GM23338 (cell line): ENCODE results near the gene MIEN1.

Source experiments
- EZH2 ChIP-seq: fragments of 200-600 bp; sonication (generic); IDR thresholded peaks from one replicate; pipeline ENCODE4 v1.8.0; 2017; ENCODE audit warnings: antibody characterized with exemption, mild to moderate bottlenecking, low read depth; ENCODE audit not compliant: unreplicated experiment
- EZH2phosphoT487 ChIP-seq: fragments of 200-600 bp; sonication (generic); IDR thresholded peaks from one replicate; pipeline ENCODE4 v1.8.1; 2018; ENCODE audit warnings: antibody characterized with exemption; ENCODE audit not compliant: unreplicated experiment
- POLR2AphosphoS5 ChIP-seq: IDR thresholded peaks from 2 replicates; pipeline ENCODE4 v1.6.1; 2016; ENCODE audit warnings: antibody characterized with exemption, low read depth
- STAT1 ChIP-seq: IDR thresholded peaks from one replicate; pipeline ENCODE4 v1.6.1; 2016; ENCODE audit warnings: antibody characterized with exemption; ENCODE audit not compliant: unreplicated experiment
- ZNF331 ChIP-seq: fragments of 250-450 bp; sonication (Bioruptor Pico); IDR thresholded peaks from 2 replicates; pipeline ENCODE4 v1.5.0; 2020; ENCODE audit warnings: low read depth, mild to moderate bottlenecking, moderate library complexity
- TF ChIP-seq, protein P1 (sequence below), 2 experiments: fragments of 200-600 bp in 1 of 2; sonication (generic) in 1 of 2; conservative IDR thresholded peaks; 2 replicates each; pipeline versions ENCODE4 v1.5.1 to v1.6.1; 2016 to 2017; ENCODE audit warnings: antibody characterized with exemption in 2 of 2, low read depth in 2 of 2, mild to moderate bottlenecking in 2 of 2, moderate library complexity in 1 of 2
- TF ChIP-seq, protein P2 (sequence below): IDR thresholded peaks from one replicate; pipeline ENCODE4 v1.6.1; 2018; ENCODE audit warnings: antibody characterized with exemption; ENCODE audit not compliant: unreplicated experiment

GRCh38 chr17:39750131-39751015, 20.0 kb upstream of the MIEN1 start:
- TF ChIP-seq, protein P1, sequence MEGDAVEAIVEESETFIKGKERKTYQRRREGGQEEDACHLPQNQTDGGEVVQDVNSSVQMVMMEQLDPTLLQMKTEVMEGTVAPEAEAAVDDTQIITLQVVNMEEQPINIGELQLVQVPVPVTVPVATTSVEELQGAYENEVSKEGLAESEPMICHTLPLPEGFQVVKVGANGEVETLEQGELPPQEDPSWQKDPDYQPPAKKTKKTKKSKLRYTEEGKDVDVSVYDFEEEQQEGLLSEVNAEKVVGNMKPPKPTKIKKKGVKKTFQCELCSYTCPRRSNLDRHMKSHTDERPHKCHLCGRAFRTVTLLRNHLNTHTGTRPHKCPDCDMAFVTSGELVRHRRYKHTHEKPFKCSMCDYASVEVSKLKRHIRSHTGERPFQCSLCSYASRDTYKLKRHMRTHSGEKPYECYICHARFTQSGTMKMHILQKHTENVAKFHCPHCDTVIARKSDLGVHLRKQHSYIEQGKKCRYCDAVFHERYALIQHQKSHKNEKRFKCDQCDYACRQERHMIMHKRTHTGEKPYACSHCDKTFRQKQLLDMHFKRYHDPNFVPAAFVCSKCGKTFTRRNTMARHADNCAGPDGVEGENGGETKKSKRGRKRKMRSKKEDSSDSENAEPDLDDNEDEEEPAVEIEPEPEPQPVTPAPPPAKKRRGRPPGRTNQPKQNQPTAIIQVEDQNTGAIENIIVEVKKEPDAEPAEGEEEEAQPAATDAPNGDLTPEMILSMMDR (conservative IDR thresholded peaks at IDR 0.05; ENCODE audit: low read depth in 2 of 2): no peak
- TF ChIP-seq POLR2AphosphoS5: no peak
- TF ChIP-seq STAT1: no peak
- TF ChIP-seq, protein P2, sequence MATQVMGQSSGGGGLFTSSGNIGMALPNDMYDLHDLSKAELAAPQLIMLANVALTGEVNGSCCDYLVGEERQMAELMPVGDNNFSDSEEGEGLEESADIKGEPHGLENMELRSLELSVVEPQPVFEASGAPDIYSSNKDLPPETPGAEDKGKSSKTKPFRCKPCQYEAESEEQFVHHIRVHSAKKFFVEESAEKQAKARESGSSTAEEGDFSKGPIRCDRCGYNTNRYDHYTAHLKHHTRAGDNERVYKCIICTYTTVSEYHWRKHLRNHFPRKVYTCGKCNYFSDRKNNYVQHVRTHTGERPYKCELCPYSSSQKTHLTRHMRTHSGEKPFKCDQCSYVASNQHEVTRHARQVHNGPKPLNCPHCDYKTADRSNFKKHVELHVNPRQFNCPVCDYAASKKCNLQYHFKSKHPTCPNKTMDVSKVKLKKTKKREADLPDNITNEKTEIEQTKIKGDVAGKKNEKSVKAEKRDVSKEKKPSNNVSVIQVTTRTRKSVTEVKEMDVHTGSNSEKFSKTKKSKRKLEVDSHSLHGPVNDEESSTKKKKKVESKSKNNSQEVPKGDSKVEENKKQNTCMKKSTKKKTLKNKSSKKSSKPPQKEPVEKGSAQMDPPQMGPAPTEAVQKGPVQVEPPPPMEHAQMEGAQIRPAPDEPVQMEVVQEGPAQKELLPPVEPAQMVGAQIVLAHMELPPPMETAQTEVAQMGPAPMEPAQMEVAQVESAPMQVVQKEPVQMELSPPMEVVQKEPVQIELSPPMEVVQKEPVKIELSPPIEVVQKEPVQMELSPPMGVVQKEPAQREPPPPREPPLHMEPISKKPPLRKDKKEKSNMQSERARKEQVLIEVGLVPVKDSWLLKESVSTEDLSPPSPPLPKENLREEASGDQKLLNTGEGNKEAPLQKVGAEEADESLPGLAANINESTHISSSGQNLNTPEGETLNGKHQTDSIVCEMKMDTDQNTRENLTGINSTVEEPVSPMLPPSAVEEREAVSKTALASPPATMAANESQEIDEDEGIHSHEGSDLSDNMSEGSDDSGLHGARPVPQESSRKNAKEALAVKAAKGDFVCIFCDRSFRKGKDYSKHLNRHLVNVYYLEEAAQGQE: no peak
- TF ChIP-seq EZH2: no peak
- TF ChIP-seq EZH2phosphoT487: no peak
- no peak for TF ChIP-seq ZNF331
